ENCODE data around the gene GFER. TPM values are rescaled to one million over a fixed set of nuclear protein-coding genes. Genes with fewer than 3 reads are reported as not detected.
A peak's percentile ranks its signal among the peaks of the same experiment; 100 is the strongest.

Gene GFER
- polyA plus RNA-seq, 3 donors = 8.1 to 22.7 (median 22.4) TPM

DNA sequence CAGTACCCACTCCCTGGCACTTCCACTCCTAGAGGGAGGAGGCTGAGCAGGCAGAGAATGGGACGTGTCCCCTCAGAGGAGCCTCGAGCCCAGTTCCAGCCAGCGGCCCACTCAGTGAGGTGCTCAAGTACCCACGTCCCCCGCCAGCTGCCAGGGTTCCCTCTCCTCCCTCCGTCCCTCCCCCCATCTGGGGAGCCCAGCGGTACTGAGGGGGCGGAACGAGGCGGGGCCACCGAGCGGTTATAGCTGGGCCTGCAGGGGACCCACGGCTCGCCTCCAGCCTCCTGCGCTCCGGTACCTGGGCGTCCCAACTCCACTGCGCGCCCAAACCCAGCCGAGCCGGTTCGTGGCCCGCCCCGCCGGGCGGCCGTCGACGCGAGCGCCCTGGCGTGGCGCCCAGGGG lies 35.5 kb downstream of the GFER start, which contains the start of gene NPW:
TSS of gene NPW (plus strand) at position 268 of the 403 bp plus-strand sequence.
- Histone ChIP-seq H3K27me3 (ENCODE audit: control insufficient read depth in 2 of 2, insufficient read depth in 2 of 2, low read length in 2 of 2) (peaks cover 12 to 34% of the 10 kb centered on the region in 2 donors), H3K36me3 (replicated peaks in 1 of 2; ENCODE audit: control insufficient read depth in 1 of 2, insufficient read depth in 2 of 2, low read length in 2 of 2) (no peaks in the 10 kb centered on the region), H3K27ac (ENCODE audit: low read depth in 1 of 2, low read length in 2 of 2) (no peak within 1 kb of the TSS), H3K9me3 (replicated peaks in 1 of 2; ENCODE audit: control insufficient read depth in 1 of 2, insufficient read depth in 1 of 2, low read length in 2 of 2) (no peaks in the 10 kb centered on the region), H2AFZ (ENCODE audit: insufficient read depth, low read depth, low read length, poor library complexity, severe bottlenecking) (no peak within 1 kb of the TSS), H3K4me2 (replicated peaks; ENCODE audit: extremely low read depth, low read length, poor library complexity, severe bottlenecking) (no peak within 1 kb of the TSS), H4K20me1 (ENCODE audit: insufficient read depth, low read length) (no peaks in the 10 kb centered on the region), H3K4me3 (replicated peaks in 1 of 3; ENCODE audit: low read depth in 2 of 3, low read length in 3 of 3) (no peak within 1 kb of the TSS), H3K79me2 (ENCODE audit: insufficient read depth, low read length) (no peaks in the 10 kb centered on the region), H3K4me1 (ENCODE audit: control insufficient read depth in 1 of 2, insufficient read depth in 2 of 2, low read length in 2 of 2) (peaks cover 18 to 42% of the 10 kb centered on the region in 2 donors), H3K9ac (ENCODE audit: insufficient read depth, low read length, poor library complexity, severe bottlenecking) (no peak within 1 kb of the TSS)
- DNase-seq = no peak
- Mint-ChIP-seq H3K4me3 (peak within 1 kb of the TSS in 1 of 2 donors; percentile 88), H3K36me3 (peaks cover 2 to 3% of the 10 kb centered on the region in 2 donors), H3K27me3 (ENCODE audit: low read depth in 3 of 3) (peaks cover 31 to 62% (median 58%) of the 10 kb centered on the region in 3 donors), H3K9me3 (peaks cover 3 to 21% (median 7%) of the 10 kb centered on the region in 7 donors), H3K4me1 (peaks cover 33% of the 10 kb centered on the region), H3K27ac (no peak within 1 kb of the TSS)
- TF ChIP-seq, protein P1, sequence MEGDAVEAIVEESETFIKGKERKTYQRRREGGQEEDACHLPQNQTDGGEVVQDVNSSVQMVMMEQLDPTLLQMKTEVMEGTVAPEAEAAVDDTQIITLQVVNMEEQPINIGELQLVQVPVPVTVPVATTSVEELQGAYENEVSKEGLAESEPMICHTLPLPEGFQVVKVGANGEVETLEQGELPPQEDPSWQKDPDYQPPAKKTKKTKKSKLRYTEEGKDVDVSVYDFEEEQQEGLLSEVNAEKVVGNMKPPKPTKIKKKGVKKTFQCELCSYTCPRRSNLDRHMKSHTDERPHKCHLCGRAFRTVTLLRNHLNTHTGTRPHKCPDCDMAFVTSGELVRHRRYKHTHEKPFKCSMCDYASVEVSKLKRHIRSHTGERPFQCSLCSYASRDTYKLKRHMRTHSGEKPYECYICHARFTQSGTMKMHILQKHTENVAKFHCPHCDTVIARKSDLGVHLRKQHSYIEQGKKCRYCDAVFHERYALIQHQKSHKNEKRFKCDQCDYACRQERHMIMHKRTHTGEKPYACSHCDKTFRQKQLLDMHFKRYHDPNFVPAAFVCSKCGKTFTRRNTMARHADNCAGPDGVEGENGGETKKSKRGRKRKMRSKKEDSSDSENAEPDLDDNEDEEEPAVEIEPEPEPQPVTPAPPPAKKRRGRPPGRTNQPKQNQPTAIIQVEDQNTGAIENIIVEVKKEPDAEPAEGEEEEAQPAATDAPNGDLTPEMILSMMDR (IDR thresholded peaks at IDR 0.05) = no peak
- 2% methylated on average over 32 of the region's 33 CpGs for WGBS (ENCODE audit: insufficient coverage)
- intact Hi-C loops (cut with micrococcal nuclease) = no loop called here

DNA sequence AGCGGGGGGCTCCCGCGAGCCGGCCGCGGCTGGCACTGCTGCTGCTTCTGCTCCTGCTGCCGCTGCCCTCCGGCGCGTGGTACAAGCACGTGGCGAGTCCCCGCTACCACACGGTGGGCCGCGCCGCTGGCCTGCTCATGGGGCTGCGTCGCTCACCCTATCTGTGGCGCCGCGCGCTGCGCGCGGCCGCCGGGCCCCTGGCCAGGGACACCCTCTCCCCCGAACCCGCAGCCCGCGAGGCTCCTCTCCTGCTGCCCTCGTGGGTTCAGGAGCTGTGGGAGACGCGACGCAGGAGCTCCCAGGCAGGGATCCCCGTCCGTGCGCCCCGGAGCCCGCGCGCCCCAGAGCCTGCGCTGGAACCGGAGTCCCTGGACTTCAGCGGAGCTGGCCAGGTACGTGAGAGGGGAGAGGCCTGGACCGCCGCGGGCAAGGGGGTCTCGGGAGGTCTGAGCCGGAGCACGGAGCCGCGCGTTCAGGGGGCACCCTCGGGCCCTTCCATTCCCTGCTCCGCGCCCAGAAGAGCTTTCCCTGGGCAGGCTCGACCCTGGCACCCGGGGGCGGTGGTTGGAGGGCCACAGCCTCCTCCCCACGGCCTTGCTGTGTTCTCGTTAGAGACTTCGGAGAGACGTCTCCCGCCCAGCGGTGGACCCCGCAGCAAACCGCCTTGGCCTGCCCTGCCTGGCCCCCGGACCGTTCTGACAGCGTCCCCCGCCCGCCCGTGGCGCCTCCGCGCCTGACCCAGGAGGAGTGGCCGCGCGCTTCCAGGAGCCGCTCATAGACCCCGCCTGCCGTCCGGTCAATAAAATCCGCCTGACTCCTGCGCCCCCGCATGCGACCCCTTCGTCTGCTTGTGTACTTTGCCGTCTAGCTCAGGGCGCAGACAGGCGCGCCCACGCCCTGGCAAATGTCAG lies 36.2 kb downstream of the GFER start:
- intact Hi-C loops (cut with micrococcal nuclease) = loop anchor here in 1 of 2 donors (5.0 kb wide), 1 partner anchor 132 kb away; no protein-coding TSS in a partner anchor
- Histone ChIP-seq H3K4me3 (replicated peaks in 1 of 3; ENCODE audit: low read depth in 2 of 3, low read length in 3 of 3) (no peak overlapping the region), H2AFZ (ENCODE audit: insufficient read depth, low read depth, low read length, poor library complexity, severe bottlenecking) (no peak overlapping the region), H3K27ac (ENCODE audit: low read depth in 1 of 2, low read length in 2 of 2) (no peak overlapping the region), H3K27me3 (ENCODE audit: control insufficient read depth in 2 of 2, insufficient read depth in 2 of 2, low read length in 2 of 2) (peaks cover 12 to 38% of the 10 kb centered on the region in 2 donors), H3K4me1 (ENCODE audit: control insufficient read depth in 1 of 2, insufficient read depth in 2 of 2, low read length in 2 of 2) (peaks cover 18 to 38% of the 10 kb centered on the region in 2 donors), H3K9ac (ENCODE audit: insufficient read depth, low read length, poor library complexity, severe bottlenecking) (no peak overlapping the region), H4K20me1 (ENCODE audit: insufficient read depth, low read length) (no peaks in the 10 kb centered on the region), H3K9me3 (replicated peaks in 1 of 2; ENCODE audit: control insufficient read depth in 1 of 2, insufficient read depth in 1 of 2, low read length in 2 of 2) (no peaks in the 10 kb centered on the region), H3K4me2 (replicated peaks; ENCODE audit: extremely low read depth, low read length, poor library complexity, severe bottlenecking) (no peak overlapping the region), H3K79me2 (ENCODE audit: insufficient read depth, low read length) (no peaks in the 10 kb centered on the region), H3K36me3 (replicated peaks in 1 of 2; ENCODE audit: control insufficient read depth in 1 of 2, insufficient read depth in 2 of 2, low read length in 2 of 2) (no peaks in the 10 kb centered on the region)
- WGBS (ENCODE audit: insufficient coverage) = 2% methylated on average over 95 of the region's 96 CpGs
- H3K27me3 Mint-ChIP-seq (ENCODE audit: low read depth in 3 of 3) = peaks cover 34 to 66% (median 64%) of the 10 kb centered on the region in 3 donors
- DNase-seq = no peak
- TF ChIP-seq, protein P1 (IDR thresholded peaks at IDR 0.05) = no peak
- H3K36me3 Mint-ChIP-seq = peaks cover 2 to 3% of the 10 kb centered on the region in 2 donors
- no peak overlapping the region for H3K27ac Mint-ChIP-seq
- peak overlapping the region in 1 of 2 donors; percentile 88 for H3K4me3 Mint-ChIP-seq
- peaks cover 31% of the 10 kb centered on the region for H3K4me1 Mint-ChIP-seq
- H3K9me3 Mint-ChIP-seq = peaks cover 3 to 21% (median 7%) of the 10 kb centered on the region in 7 donors
